Measurements from ENCODE around the gene TSEN15. TPM values are rescaled to one million over a fixed set of nuclear protein-coding genes. Genes with fewer than 3 reads are reported as not detected.
A peak's percentile ranks its signal among the peaks of the same experiment; 100 is the strongest.

The TSEN15 gene
- total and polyA plus RNA-seq, 10 of the 15 experiments (the other 5 are each of a cell fraction or from before 2014, with no cell fraction given), result 21.1 to 136 (median 70.2) TPM

DNA sequence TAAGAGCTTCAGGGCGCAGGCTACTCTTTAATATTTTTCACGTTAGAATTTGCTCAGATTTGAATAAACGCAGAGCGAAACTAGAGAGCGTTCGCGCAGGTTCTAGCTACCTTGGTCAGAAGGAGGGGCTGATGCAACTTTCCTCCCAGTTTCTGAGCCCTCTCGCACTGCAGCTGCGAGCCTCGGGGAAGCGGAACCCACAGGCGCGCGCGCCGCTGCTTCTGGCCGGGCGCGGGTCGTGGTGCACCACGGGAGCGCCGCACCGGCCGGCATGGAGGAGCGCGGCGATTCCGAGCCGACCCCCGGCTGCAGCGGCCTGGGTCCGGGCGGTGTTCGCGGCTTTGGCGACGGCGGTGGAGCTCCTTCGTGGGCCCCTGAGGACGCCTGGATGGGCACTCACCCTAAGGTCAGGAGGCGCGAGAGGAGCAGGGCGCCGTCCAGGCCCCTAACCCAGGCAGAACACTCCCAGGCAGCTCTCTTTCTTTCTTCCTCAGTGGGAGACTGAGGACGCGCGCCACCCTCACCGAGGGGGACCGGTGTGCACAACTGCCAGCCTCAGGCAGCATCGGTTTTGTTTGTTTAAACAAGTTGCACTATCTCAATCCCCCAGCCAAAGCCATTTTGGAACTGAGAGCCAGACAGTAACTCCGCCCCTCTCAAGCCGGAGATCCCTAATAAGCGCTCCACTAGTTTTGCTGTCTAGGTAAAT is at the start of gene TSEN15 (continued):
- TF ChIP-seq FOS (IDR thresholded peaks at IDR 0.05; ENCODE audit: borderline replicate concordance, extremely low read depth, insufficient read length), result no peak
- peak; percentile 96 for TF ChIP-seq TCF3 (IDR thresholded peaks at IDR 0.05; ENCODE audit: borderline replicate concordance, insufficient read depth, low read depth, low read length)
- TF ChIP-seq TCF12 (IDR thresholded peaks at IDR 0.05; ENCODE audit: low read depth, low read length), result peak; percentile 96
- peak; percentile 90 for TF ChIP-seq BACH1 (IDR thresholded peaks at IDR 0.05; ENCODE audit: borderline replicate concordance)
- peak; percentile 52; the same call in 1 of the 3 replicates for TF ChIP-seq POU2F2 (IDR thresholded peaks at IDR 0.05; ENCODE audit: borderline replicate concordance, low read depth, low read length)
- peak; percentile 49 to 73; a peak in 3 of 4 replicates for TF ChIP-seq BHLHE40 (IDR thresholded peaks at IDR 0.05; ENCODE audit: borderline replicate concordance in 1 of 2, low read depth in 2 of 2, low read length in 1 of 2)
- peak; percentile 44 for TF ChIP-seq EED (IDR thresholded peaks at IDR 0.05; ENCODE audit: low read depth)
- peak; percentile 66; the same call in 1 of the 2 replicates for TF ChIP-seq RFX5 (IDR thresholded peaks at IDR 0.05; ENCODE audit: low read depth, low read length)
- no peak for TF ChIP-seq MEF2B (IDR thresholded peaks at IDR 0.05; ENCODE audit: partially characterized antibody, poor library complexity, severe bottlenecking)
- TF ChIP-seq POLR2A (IDR thresholded peaks at IDR 0.05; ENCODE audit: low read depth, low read length), result peak; percentile 98
- TF ChIP-seq POLR2AphosphoS5 (IDR thresholded peaks at IDR 0.05; ENCODE audit: low read length), result peak; percentile 80; the same call in 1 of the 2 replicates
- TF ChIP-seq TAF1 (IDR thresholded peaks at IDR 0.05; ENCODE audit: borderline replicate concordance, low read depth, low read length), result peak; percentile 90; the same call in 1 of the 2 replicates
- peak; percentile 72; the same call in 1 of the 2 replicates for TF ChIP-seq CHD1 (IDR thresholded peaks at IDR 0.05; ENCODE audit: low read depth, low read length)
- TF ChIP-seq ZNF687 (IDR thresholded peaks at IDR 0.05), result peak; percentile 81
- TF ChIP-seq ATF7 (IDR thresholded peaks at IDR 0.05; ENCODE audit: low read depth), result no peak
- TF ChIP-seq FOXM1 (IDR thresholded peaks at IDR 0.05; ENCODE audit: low read depth, low read length), result peak; percentile 40; the same call in 1 of the 2 replicates
- peak; percentile 95; the same call in 1 of the 2 replicates for TF ChIP-seq RB1 (IDR thresholded peaks at IDR 0.05; ENCODE audit: borderline replicate concordance)
- peak in 1 of 2 experiments; percentile 44; a peak in 1 of 3 replicates for TF ChIP-seq EGR1 (IDR thresholded peaks at IDR 0.05; ENCODE audit: borderline replicate concordance in 1 of 2, low read depth in 2 of 2, low read length in 2 of 2)
- TF ChIP-seq STAT1 (conservative IDR thresholded peaks at IDR 0.05), result 0 out of 2 replicates have a peak, but pooled peaks have one; percentile 80
- peak; percentile 80 for TF ChIP-seq ZBTB40 (IDR thresholded peaks at IDR 0.05; ENCODE audit: borderline replicate concordance)
- TF ChIP-seq RUNX3 (IDR thresholded peaks at IDR 0.05; ENCODE audit: low read length), result peak; percentile 70
- TF ChIP-seq CHD2 (IDR thresholded peaks at IDR 0.05; ENCODE audit: borderline replicate concordance, low read depth, low read length), result peak; percentile 50; the same call in 1 of the 2 replicates
